Activated naive CD4-positive, alpha-beta T cell (primary cell): Measurements from ENCODE around the gene BMP2K.

Experiments used
- DNase-seq, 4 experiments: peaks; one replicate each; lab custom pipeline; 2025; lab: John Stamatoyannopoulos, UW

Gene BMP2K

GRCh38 chr4:78776079-78776728, at the start of gene BMP2K:
Gene BMP2K (plus strand): TSS chr4:78776350. CDS start chr4:78776544, 194 bp downstream.
- peak; percentile 73 to 86 (median 81) for DNase-seq

- DNase-seq: no peak
These were observed 49.6 kb upstream of the BMP2K start for GRCh38 chr4:78726546-78726945.

GRCh38 chr4:78732332-78733104, 43.6 kb upstream of the BMP2K start:
- DNase-seq: no peak

- DNase-seq: no peak
These were observed 41.5 kb upstream of the BMP2K start for GRCh38 chr4:78734441-78735162.

GRCh38 chr4:78735697-78736096, 40.5 kb upstream of the BMP2K start:
- no peak for DNase-seq

GRCh38 chr4:78737035-78737434, 39.1 kb upstream of the BMP2K start:
- no peak for DNase-seq

GRCh38 chr4:78737973-78738372, 38.2 kb upstream of the BMP2K start:
- no peak for DNase-seq

GRCh38 chr4:78742300-78742699, 33.9 kb upstream of the BMP2K start:
- DNase-seq: no peak

- DNase-seq: no peak
These were observed 28.7 kb upstream of the BMP2K start for GRCh38 chr4:78747475-78747922.

GRCh38 chr4:78748381-78748780, 27.8 kb upstream of the BMP2K start:
- no peak for DNase-seq

GRCh38 chr4:78749258-78749971, 26.7 kb upstream of the BMP2K start:
- DNase-seq: no peak

- no peak for DNase-seq
These were observed 26.0 kb upstream of the BMP2K start for GRCh38 chr4:78749972-78750727.

- DNase-seq: no peak
These were observed 23.1 kb upstream of the BMP2K start for GRCh38 chr4:78753091-78753490.

- DNase-seq: no peak
These were observed 21.3 kb upstream of the BMP2K start for GRCh38 chr4:78754872-78755271.

GRCh38 chr4:78756137-78756536, 20.0 kb upstream of the BMP2K start:
- no peak for DNase-seq

GRCh38 chr4:78756776-78757175, 19.4 kb upstream of the BMP2K start:
- DNase-seq: no peak

GRCh38 chr4:78757574-78757973, 18.6 kb upstream of the BMP2K start:
- no peak for DNase-seq

- no peak for DNase-seq
These were observed 18.1 kb upstream of the BMP2K start for GRCh38 chr4:78758085-78758484.

- no peak for DNase-seq
These were observed 13.6 kb upstream of the BMP2K start for GRCh38 chr4:78762529-78762928.

GRCh38 chr4:78763251-78763650, 12.9 kb upstream of the BMP2K start:
- DNase-seq: no peak

- DNase-seq: no peak
These were observed 12.3 kb upstream of the BMP2K start for GRCh38 chr4:78763763-78764387.
